ENCODE data around the gene PPIP5K2. TPM values are rescaled to one million over a fixed set of nuclear protein-coding genes. Genes with fewer than 3 reads are reported as not detected.
A peak's percentile ranks its signal among the peaks of the same experiment; 100 is the strongest.

The PPIP5K2 gene
- total RNA-seq, 1 donor from 2014 or later = 32.6 TPM

DNA sequence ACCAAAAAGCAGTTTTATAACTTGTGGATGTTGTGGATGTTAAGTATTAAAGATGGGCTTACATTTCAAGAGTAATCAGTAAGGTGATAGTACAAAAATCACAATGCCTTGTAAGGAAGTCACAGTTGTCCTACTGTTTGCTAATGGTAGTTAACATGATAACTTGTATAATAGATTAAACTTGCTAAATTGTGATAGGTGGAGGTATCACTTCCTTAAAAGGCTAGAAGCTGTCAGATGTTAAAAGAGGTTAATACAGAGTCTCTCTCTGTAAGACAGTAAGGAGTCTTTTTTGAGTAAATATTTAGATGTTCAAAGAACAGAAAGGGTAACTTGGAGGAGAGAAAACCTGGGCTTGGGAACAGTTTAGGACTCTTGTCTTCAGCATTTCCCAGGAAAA, 124.3 kb downstream of the PPIP5K2 start:
- DNase-seq (ENCODE audit: low read depth, low spot score) = no peak

DNA sequence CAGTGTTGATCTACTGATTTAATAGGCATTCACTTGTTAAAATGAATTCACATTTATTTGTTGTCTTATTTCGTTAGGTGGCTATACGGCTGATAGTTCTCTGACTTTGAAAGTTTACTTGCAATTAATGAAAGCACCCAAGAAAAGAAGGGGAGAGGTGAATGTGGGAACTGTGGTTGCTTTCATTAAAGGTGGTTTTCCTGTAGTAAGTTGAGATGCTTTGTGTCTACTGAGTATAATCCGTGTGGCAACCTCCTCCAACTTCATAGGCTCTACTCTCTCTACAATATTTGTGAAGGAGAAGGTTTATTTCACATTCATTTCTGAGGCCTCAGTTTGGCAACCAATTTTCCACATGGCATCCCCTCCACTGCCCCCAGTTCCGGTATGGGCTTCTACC, 125.7 kb downstream of the PPIP5K2 start:
- no peak for DNase-seq (ENCODE audit: low read depth, low spot score)

DNA sequence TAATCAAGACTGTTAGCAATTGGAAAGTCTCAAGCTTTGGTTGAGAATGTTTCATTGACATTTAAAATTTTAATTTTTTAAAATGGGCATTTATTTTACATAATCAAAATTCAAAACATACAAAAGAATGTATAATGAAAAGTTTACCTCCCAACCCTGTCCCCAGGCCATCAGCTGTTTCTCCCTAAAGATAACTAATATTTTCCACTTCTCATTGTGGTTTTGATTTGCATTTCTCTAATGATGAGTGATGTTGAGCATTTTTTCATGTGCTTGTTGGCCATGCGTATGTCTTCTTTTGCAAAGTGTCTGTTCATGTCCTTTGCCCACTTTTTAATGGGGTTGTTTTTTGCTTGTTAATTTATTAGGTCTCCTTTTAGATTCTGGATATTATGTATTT, 127.0 kb downstream of the PPIP5K2 start:
- DNase-seq (ENCODE audit: low read depth, low spot score) = no peak

DNA sequence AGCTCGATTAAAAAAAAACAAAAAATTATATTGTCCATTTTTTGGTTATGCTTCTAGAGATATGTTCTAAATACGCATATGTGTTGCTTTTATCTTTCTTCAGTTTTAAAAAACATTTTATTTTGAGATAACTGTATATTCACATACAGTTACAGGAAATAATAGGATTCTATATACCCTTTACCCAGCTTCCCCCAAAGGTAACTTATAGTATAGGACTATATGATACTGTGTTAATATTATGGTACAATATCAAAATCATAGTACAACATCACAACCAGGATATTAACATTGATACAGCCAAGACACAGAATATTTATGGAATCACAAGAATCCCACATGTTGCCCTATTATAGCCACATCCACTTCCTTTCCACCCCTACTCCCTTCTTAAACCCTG, 129.0 kb downstream of the PPIP5K2 start:
- no peak for DNase-seq (ENCODE audit: low read depth, low spot score)

DNA sequence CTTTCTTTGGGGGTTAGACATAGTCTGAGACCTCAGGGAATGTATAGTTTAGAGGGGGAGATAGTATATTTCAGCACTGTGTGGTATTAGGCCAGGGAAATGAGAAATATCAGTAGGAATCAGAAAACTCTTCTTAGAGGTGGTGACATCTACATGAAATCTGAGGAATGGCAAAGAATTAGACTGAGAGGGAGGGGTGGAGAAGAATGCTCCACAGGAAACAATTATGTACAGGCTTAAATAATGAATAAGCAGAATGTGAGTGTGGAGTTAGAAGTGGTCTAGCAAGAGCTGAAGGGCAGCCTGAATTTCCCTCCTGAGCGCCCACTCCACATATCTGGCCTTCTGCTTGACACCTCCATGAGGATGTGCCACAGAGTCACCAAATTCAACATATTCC, 134.8 kb downstream of the PPIP5K2 start:
- no peak for DNase-seq (ENCODE audit: low read depth, low spot score)

DNA sequence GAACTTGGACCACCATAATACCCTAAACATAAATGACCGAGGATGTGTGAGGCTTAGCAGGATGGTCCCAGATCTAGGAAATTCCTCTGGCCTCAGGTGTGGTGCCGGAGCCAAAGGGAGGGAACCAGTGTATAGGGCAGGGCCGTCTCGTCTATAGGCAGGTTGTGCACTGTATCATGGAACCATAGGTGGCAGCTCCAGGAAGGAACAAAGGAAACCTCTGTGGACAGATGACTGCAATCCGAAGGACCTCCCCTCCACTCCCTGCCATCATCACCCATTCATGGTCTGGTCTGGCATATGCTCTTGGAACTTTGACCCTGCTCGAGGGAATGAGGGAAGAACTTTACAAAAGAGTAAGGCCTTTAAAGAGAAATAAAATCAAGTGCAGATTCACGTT, 135.6 kb downstream of the PPIP5K2 start:
- no peak for DNase-seq (ENCODE audit: low read depth, low spot score)

DNA sequence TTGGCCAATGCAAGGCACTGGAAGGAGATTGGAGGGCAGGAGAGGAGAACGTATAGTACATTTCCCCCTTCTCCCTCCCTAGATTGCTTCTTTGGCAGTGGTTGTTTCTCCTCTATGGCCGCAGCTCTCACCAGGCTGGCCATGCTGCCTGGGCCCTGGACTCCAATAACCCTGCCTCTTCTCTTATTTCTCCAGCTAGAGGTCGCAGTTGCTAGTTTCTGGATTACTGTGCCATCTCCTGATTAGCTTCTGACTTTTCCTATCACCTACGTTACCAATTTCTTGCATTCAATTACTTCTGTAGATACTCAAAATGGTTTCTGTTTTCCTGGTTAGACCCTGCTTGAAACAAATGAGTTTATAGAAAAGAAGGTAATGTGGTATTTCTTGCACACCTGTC, 136.1 kb downstream of the PPIP5K2 start:
- DNase-seq (ENCODE audit: low read depth, low spot score) = no peak

DNA sequence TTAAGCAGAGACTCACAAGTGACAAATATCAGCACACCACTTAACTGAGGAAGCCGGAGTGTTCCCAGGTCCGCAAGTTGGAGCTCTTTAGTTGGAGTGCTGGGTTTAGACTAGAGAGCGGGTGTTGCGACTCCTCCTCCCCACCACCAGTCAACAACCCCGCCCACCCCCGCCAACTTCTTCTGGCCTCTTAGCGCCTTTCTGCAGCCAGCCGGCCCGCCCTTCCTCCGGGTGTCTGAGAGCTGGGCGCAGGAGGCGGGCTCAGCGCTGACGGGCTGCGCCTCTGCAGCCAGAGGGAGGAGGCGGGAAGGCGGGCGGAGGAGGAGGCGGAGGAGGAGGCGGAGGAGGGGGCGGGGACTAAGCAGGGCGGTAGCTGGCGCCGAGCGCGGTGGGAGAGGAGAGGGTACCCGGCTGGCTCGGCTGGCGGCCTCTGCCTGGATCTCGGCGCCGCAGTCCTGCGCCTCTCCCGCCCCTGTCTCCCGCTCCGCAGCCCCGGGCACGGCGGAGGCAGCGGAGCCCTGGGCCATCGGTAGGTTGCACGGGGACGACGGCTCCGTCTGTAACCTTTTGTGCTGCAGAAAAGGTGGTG, 138.4 kb downstream of the PPIP5K2 start, which contains the start of gene MACIR:
Gene MACIR (plus strand): TSS at position 396 of the 589 bp plus-strand sequence. CDS start 17,157 bp downstream, outside the sequence.
- DNase-seq (ENCODE audit: low read depth, low spot score) = peak; percentile 95

DNA sequence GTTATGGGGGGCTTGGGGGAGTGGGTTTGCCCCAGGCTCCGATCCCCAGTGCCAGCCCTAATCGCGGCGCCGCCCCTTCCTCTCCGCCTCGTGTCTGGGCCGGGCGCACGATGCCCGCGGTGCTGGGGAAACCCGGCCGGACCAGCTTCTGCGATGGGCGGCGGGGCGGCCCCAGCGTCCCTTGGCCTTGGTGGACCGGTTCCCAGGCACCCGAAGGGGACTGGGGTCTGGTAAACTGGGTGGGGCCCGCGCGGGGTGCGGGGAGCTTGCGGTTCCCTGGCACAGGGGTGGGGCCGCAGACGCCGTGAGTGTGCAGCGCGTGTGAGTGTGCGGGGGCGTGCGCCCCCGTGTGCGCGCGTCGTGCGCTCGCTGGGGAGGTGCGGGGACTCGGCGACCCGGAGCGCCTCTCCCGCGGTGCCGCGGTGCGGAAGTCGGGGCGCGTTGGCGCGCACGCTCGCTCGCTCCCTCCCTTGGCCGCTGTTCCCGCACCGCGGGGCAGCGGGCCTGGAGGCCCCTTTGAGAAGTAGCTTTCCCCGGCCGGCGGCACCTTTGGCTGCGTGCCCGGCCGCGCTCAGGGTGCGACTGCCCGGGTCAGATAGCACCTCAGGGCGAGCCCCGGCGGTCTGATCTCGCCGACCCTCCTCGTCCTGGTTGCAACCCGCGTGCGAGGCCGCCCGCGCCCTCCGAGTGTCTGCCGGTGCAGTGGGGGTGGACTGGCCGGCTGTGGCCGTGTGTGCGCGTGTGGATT, 139.0 kb downstream of the PPIP5K2 start:
- no peak for DNase-seq (ENCODE audit: low read depth, low spot score)

DNA sequence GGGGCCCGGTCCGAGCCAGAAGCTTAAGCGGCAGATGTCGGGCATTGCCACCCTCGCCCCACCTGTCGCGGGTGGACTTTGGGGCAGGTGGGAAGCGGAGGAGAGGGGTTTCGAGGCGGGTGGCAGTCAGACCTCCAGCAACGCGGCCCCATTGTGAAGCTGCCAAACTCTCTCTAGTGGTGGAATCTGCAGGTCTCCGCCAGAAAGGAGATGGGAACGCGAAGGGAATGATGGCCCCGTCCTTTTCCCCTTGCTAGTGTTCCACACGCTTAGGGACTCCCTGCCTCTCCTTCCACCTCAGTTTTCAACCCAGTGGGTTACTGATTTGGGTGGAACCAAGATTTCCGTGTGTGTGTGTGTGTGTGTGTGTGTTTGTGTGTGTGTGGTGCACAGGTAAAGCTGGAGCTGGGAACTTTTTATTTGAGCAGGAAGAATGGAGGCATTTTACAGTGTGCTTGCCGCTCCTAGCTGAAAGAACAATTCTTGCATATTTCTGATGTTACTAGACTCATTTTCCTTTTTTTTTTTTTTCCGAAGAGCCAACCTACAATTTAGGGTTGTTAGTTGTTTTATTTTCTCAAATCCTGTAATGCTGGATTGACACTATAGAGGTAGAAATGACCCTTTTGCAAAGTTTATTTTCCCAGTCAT, 139.7 kb downstream of the PPIP5K2 start:
- DNase-seq (ENCODE audit: low read depth, low spot score) = no peak

DNA sequence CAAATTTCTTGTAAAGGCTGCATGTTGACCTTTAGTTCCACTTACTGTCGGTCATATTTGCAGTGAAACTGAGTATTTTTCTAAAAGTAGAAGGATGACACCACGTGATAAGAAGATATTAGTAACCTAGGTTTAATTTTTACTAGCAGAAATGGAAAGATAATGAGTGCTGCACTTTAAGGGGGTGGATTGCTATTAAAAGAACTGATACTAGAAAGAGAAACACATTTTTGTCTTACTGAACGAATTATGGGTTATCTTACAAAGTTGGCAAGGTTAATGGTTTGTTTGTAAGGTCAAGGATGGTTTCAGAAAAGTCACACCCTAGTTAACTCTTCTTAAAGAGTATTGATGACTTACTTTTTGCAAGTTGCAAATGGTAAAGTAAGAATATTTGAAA, 140.8 kb downstream of the PPIP5K2 start:
- DNase-seq (ENCODE audit: low read depth, low spot score) = no peak

Other genes starting within 250 kb of the PPIP5K2 start
- 3.5 and 5.7 TPM in 2 replicates for gene GIN1, start 163 bp upstream of the PPIP5K2 start, total RNA-seq
- gene MACIR, start 138.5 kb downstream of the PPIP5K2 start, total RNA-seq = 14.6 and 18.6 TPM in 2 replicates